ENCODE results near the gene PDCD6IP.

PDCD6IP gene

DNA sequence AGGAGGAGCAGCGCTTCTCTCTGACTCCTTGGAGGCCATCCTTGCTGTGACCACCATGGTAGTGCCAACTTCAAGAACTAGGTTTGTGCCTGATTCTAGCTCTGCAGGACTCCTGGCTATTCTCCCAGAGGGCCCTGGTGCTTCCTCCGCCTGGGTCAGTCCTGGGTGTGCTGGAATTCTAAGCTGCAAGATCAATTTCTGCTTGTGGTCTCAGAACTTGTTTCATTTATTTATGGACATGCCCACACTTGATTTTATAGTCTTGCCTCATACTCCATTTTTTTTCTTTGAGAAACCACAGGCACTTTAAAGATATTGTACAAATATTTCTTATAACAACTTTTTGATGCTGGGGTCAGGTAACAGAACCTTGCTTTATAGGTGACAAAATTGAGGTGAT, 87.6 kb downstream of the PDCD6IP start:
- no peak overlapping the region for H3K4me3 ChIP-seq (replicated peaks in 1 of 2; ENCODE audit: low read depth in 2 of 2, low read length in 2 of 2)
- TF ChIP-seq, protein P1, sequence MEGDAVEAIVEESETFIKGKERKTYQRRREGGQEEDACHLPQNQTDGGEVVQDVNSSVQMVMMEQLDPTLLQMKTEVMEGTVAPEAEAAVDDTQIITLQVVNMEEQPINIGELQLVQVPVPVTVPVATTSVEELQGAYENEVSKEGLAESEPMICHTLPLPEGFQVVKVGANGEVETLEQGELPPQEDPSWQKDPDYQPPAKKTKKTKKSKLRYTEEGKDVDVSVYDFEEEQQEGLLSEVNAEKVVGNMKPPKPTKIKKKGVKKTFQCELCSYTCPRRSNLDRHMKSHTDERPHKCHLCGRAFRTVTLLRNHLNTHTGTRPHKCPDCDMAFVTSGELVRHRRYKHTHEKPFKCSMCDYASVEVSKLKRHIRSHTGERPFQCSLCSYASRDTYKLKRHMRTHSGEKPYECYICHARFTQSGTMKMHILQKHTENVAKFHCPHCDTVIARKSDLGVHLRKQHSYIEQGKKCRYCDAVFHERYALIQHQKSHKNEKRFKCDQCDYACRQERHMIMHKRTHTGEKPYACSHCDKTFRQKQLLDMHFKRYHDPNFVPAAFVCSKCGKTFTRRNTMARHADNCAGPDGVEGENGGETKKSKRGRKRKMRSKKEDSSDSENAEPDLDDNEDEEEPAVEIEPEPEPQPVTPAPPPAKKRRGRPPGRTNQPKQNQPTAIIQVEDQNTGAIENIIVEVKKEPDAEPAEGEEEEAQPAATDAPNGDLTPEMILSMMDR (IDR thresholded peaks at IDR 0.05; ENCODE audit: low read depth, low read length): no peak
- DNase-seq (ENCODE audit: low read depth in 2 of 2): no peak

DNA sequence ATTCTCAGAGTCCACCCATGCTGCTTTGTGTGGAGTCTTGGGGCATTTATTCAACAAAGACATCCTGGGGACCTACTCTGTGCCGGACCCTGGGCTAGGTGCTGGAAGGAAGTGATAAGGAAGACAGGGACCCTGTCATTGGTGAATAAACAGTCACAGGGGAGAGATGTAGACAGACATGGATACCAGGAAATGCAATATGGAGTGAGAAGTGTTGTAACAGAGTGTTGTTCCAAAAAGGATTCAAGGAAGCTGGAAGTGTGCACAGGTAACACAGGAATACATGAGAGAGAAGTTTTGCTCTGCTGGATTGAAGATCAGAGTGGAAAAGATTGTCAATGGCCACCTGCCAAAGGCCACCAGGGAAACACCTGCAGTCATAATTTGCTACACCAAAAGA, 89.0 kb downstream of the PDCD6IP start:
- TF ChIP-seq, protein P1 (IDR thresholded peaks at IDR 0.05; ENCODE audit: low read depth, low read length): no peak
- H3K4me3 ChIP-seq (replicated peaks in 1 of 2; ENCODE audit: low read depth in 2 of 2, low read length in 2 of 2): no peak overlapping the region
- DNase-seq (ENCODE audit: low read depth in 2 of 2): no peak

DNA sequence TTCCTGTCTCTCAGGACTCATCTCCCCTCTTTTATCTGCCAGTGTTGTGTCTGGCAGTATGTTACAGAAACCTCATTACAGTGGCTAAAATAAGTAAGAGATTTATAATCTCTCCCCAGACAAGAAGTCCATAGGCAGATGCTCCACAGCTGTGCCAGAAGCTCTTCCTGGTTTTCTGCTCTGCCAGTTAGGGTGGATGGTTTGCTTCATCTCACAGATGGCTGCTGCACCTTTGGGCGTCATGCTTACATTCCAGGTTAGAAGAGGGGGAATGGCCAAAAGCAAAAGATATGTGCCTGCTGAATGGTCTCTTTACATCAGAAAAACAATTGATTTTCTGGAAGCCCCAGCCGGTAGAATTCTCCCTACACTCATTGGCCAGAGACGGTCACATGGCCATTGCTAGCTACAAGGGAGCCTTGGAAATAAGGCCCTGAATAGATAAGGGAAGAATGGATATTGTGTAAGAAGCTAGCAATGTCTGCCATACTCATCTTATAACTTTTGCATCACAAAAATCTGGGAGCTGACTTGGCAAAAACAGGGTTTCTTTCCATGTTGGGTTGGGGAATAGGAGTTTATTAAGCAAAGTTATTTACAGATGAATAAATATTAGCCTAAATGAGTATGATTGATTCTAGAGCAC, 91.1 kb downstream of the PDCD6IP start:
- TF ChIP-seq, protein P1 (IDR thresholded peaks at IDR 0.05; ENCODE audit: low read depth, low read length): no peak
- no peak overlapping the region for H3K4me3 ChIP-seq (replicated peaks in 1 of 2; ENCODE audit: low read depth in 2 of 2, low read length in 2 of 2)
- peak; percentile 11 to 52 for DNase-seq (ENCODE audit: low read depth in 2 of 2)

DNA sequence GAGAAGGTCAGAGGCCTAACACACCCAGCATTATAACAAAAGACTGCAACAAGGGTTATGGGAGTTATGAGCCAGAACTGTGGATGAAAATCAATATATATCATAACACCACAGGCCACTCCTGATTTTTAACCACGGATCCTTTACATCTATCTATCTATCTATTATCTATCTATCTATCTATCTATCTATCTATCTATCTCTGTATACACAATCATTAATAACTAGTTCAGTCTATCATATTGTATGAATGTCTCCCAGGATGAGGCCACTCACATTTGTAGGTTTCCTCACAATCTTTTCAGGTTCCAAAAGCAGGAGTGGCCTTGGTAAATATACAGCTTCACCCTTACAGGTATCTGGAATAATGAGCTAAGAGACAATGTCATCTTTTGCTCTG, 94.2 kb downstream of the PDCD6IP start:
- no peak overlapping the region for H3K4me3 ChIP-seq (replicated peaks in 1 of 2; ENCODE audit: low read depth in 2 of 2, low read length in 2 of 2)
- TF ChIP-seq, protein P1 (IDR thresholded peaks at IDR 0.05; ENCODE audit: low read depth, low read length): no peak
- DNase-seq (ENCODE audit: low read depth in 2 of 2): no peak

DNA sequence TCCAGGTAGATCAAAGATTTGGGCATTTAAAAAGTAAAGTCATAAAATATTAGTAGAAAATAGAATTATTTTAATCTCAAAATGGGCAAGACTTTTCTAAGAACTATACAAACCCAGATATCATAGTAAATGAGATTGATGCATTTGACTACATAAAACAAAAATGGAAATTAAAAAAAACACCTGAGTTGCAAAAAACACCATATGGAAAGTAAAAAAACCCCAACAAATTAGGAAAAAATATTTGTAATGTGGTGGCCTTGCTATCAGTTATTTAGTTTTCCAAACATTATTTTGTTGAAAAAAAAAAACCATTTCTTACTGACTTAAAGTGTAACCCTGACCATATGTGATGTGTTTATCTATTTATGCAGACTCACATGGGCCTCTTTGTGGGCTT, 97.2 kb downstream of the PDCD6IP start:
- TF ChIP-seq, protein P1 (IDR thresholded peaks at IDR 0.05; ENCODE audit: low read depth, low read length): no peak
- DNase-seq (ENCODE audit: low read depth in 2 of 2): no peak
- no peak overlapping the region for H3K4me3 ChIP-seq (replicated peaks in 1 of 2; ENCODE audit: low read depth in 2 of 2, low read length in 2 of 2)

DNA sequence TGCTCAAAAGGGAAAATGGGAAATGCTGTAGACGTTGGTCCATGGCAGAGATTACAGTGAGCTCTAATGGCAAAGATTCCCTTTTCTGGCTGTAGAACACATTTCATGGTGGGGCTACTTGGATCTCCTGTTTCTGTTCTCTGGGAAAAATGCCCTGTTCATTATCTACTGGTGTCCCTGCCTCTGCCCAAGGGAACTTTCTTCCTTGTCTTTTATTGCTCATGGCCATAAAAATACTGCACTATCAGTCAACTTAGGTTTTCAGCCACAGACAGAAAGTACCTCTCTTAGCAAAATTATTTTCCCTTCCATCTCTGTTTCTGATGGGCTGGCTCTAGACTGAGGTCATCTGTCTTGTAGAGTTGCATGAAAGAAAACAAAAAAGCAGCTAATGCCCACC, 98.9 kb downstream of the PDCD6IP start:
- H3K4me3 ChIP-seq (replicated peaks in 1 of 2; ENCODE audit: low read depth in 2 of 2, low read length in 2 of 2): no peak overlapping the region
- no peak for DNase-seq (ENCODE audit: low read depth in 2 of 2)
- TF ChIP-seq, protein P1 (IDR thresholded peaks at IDR 0.05; ENCODE audit: low read depth, low read length): no peak

DNA sequence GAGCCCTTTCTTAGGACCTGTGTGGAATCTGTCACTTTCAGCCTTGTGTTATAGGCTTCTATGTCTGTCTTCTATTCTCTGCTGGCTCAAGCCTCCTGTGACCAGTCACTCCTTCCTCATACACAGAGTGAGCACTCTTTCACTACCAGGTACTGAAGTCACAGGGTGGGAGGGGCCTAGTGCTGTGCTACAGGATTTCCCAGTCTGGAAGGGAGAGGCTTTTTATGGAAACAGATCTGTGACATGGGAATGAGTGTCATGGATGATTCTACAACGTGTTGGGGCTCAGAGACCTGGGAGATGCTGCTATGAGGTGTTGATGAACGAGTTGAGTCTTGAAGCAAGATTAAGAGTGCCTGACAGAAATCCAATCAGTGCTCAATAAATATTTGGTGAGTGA, 100.5 kb downstream of the PDCD6IP start:
- no peak for DNase-seq (ENCODE audit: low read depth in 2 of 2)
- H3K4me3 ChIP-seq (replicated peaks in 1 of 2; ENCODE audit: low read depth in 2 of 2, low read length in 2 of 2): no peak overlapping the region
- TF ChIP-seq, protein P1 (IDR thresholded peaks at IDR 0.05; ENCODE audit: low read depth, low read length): no peak
